Pancreas (tissue), 10 donors: ENCODE data around the gene RPN2. TPM values are rescaled to one million over a fixed set of nuclear protein-coding genes. Genes with fewer than 3 reads are reported as not detected.

Source experiments
- ATAC-seq, 4 donors: fragments of 200-7000 bp; cut with Tn5 transposase; one replicate each; pipeline versions ENCODE4 v1.8.0 to v1.9.1; 2020; ENCODE audit warnings: mild to moderate bottlenecking in 4 of 4, moderate library complexity in 4 of 4
- DNase-seq, 6 donors: peaks; one replicate each; pipeline ENCODE4 v3.0.0-alpha.2; 2020
- FAIRE-seq: peaks from 2 replicates; lab custom pipeline; 2012; peaks lifted over from hg19 to GRCh38; lab: Jason Lieb, UNC
- H3K27ac ChIP-seq, 4 donors: fragments of 200-600 bp; sonication (generic); 1 replicate in 3 of 4; 2 replicates in 1 of 4; pipeline versions ENCODE4 v1.5.0 to v1.8.0; 2020
- H3K27me3 ChIP-seq, 4 donors: fragments of 200-600 bp; one replicate each; pipeline ENCODE4 v1.8.0; 2021
- H3K36me3 ChIP-seq, 3 donors: fragments of 200-600 bp; sonication (generic) in 1 of 3; one replicate each; pipeline versions ENCODE4 v1.5.0 to v1.8.0; 2020 to 2021
- H3K4me1 ChIP-seq, 3 donors: fragments of 200-600 bp; one replicate each; pipeline ENCODE4 v1.8.0; 2021
- H3K4me3 ChIP-seq, 4 donors: fragments of 200-600 bp; sonication (generic) in 2 of 4; one replicate each; pipeline versions ENCODE4 v1.5.0 to v1.8.0; 2020 to 2021
- H3K9me3 ChIP-seq, 4 donors: fragments of 200-600 bp; one replicate each; pipeline ENCODE4 v1.8.0; 2021
- WGBS, 2 donors: extraction: QIAGEN DNeasy Blood & Tissue Kit; methylation state at CpG; one replicate each; pipeline ENCODE4 v1.1.7; 2013; 5-methylcytosine and 5-hydroxymethylcytosine counted together
- intact Hi-C, 3 donors: fragments of 100-400 bp; cut with DNase I; formaldehyde crosslinking; loops; one replicate each; pipeline versions ENCODE4 v1.11.1 to v1.14.2; 2022
- polyA plus RNA-seq, 2 donors: library from polyadenylated mRNA; stranded (reverse); fragments of 200-250 nt; gene quantifications; one replicate each; pipeline ENCODE4 v1.2.3, GENCODE V29; 2013
- total RNA-seq, 6 donors: library from RNA; stranded (reverse); fragmentation: NEBNext Ultra II Directional in 4 of 6; extraction: Animal tissue kit (Norgen Biotek cat#: 25700) in 4 of 6; gene quantifications; one replicate each; pipeline versions ENCODE4 v1.2.1 to v1.2.4, GENCODE V29; 2021 to 2023
- TF ChIP-seq, protein P1 (sequence below), 4 donors: fragments of 200-600 bp; sonication (generic) in 3 of 4; IDR thresholded peaks; one replicate each; pipeline versions ENCODE4 v1.5.0 to v1.8.0; 2021; ENCODE audit warnings: antibody characterized with exemption in 4 of 4
- donor health status: healthy with polysubstance abuse.
- donor health status: DM: no; HTN: no; CAD: no; lungs with moderate emphysema.
- donor health status: DM: no; HTN: no; CAD: no.
- donor health status: control.
- donor health status: control.
- donor health status: Bipolar disorder and iron deficiency.
- donor health status: DM: yes; HTN: yes; CAD: no.
- donor health status: DM: no; HTN: no; CAD: no.
- donor health status: DM: no; HTN: no; CAD: no.
- donor health status: DM: yes; HTN: yes; CAD: no.

Gene RPN2
- total and polyA plus RNA-seq, 8 donors, result 43.8 to 117 (median 80.9) TPM

DNA sequence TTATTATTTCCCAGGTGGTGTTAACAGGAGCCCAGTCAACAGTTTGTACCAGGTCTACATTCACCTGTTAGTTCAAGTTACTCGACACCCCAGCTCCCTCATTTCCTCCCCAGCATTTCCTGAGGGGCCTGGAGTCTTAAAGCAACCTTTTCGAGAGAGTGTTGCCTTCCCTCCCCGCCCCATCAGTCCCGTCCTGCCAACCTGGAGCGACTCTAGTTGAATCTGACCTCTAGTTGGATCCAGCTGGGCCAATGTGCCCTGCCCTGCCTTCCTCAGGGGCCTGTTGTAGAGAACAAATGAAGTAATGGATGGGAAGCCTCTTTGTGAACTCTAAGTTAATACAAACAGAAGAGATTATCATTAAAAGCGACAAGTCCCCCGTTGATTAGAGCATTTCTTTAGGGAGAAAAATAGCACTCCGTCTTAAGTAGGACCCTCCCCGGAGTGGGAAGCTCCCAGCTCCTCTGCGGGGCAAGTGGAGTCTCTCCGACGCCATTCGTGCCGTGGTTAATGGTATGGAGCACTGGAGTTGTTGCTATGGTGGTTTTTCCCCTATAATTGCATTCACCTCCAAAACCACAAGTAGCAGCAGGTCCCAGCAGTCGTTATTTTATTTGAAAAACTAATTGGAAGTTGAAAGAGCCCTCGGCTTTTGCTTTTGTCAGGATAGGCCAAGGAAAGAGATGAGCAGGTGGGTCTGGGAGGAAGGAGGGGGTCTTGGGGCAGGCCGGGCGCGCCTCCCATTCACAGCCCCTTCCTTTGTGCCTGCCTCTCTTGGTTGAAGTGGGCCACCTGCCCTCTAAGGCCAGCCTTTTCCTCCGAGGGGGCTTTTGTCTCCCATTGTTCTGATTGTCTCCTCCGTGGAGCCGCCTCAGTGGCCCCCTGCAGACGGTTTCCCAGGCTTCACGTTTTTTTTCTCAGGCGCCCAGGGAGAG, 66.4 kb downstream of the RPN2 start:
- intact Hi-C loops, result no loop called here
- 84 to 88% methylated on average over 25 of the region's 25 CpGs for WGBS, 2 donors
- Histone ChIP-seq H3K9me3 (no peaks in the 10 kb centered on the region), H3K27ac (no peak overlapping the region), H3K4me1 (no peaks in the 10 kb centered on the region), H3K36me3 (peaks cover 0 to 33% (median 5%) of the 10 kb centered on the region in 3 donors), H3K27me3 (no peaks in the 10 kb centered on the region), H3K4me3 (no peak overlapping the region)
- TF ChIP-seq, protein P1, sequence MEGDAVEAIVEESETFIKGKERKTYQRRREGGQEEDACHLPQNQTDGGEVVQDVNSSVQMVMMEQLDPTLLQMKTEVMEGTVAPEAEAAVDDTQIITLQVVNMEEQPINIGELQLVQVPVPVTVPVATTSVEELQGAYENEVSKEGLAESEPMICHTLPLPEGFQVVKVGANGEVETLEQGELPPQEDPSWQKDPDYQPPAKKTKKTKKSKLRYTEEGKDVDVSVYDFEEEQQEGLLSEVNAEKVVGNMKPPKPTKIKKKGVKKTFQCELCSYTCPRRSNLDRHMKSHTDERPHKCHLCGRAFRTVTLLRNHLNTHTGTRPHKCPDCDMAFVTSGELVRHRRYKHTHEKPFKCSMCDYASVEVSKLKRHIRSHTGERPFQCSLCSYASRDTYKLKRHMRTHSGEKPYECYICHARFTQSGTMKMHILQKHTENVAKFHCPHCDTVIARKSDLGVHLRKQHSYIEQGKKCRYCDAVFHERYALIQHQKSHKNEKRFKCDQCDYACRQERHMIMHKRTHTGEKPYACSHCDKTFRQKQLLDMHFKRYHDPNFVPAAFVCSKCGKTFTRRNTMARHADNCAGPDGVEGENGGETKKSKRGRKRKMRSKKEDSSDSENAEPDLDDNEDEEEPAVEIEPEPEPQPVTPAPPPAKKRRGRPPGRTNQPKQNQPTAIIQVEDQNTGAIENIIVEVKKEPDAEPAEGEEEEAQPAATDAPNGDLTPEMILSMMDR (IDR thresholded peaks at IDR 0.05), result no peak
- no peak for DNase-seq
- ATAC-seq, result no peak
- FAIRE-seq, result no peak

DNA sequence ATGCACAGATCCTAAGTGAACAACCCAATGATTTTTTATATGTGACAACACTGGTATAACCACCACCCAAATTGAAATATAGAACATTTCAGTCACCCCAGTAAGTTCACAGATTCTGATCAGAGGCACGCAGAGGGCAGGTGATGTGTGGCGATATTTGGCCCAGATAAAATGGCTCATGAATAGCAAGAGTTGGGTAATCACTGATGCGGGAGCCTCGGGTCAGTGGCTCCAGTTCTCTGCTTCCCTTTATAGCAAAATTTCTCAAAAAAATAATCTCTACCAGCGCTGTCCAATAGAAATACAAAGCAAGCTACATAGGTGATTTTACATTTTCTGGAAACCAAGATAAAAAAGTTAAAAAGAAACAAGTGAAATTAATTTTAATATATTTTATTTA, 67.6 kb downstream of the RPN2 start:
- ATAC-seq, result no peak
- WGBS, 2 donors, result 95 to 96% methylated on average over 5 of the region's 5 CpGs
- Histone ChIP-seq H3K27ac (no peak overlapping the region), H3K36me3 (peaks cover 0 to 20% (median 5%) of the 10 kb centered on the region in 3 donors), H3K9me3 (no peaks in the 10 kb centered on the region), H3K4me3 (no peak overlapping the region), H3K27me3 (no peaks in the 10 kb centered on the region), H3K4me1 (no peaks in the 10 kb centered on the region)
- intact Hi-C loops, result no loop called here
- FAIRE-seq, result no peak
- DNase-seq, result no peak
- TF ChIP-seq, protein P1 (IDR thresholded peaks at IDR 0.05), result no peak

DNA sequence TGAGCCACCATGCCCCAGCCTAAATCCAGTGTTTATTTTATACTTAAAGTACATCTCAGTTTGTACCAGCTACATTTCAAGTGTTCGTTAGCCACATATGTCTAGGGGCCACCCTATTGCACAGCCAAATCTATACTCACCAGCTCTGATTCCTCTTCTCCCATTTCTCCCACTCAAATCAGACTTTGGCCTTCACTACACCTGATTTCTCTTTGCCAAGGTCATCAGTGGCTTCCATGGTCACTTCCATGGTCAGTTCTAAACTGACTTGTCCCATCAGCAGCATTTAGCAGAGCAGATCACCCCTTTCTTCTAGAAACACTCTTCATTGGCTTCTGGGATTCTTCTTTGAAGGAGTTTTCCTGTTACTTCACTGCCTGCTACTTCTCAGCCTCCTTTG, 68.4 kb downstream of the RPN2 start:
- no peaks in the 10 kb centered on the region for H3K4me1 ChIP-seq
- H3K27ac ChIP-seq, result no peak overlapping the region
- no peak for DNase-seq
- peaks cover 0 to 12% (median 0%) of the 10 kb centered on the region in 3 donors for H3K36me3 ChIP-seq
- H3K4me3 ChIP-seq, result no peak overlapping the region
- ATAC-seq, result no peak
- no peaks in the 10 kb centered on the region for H3K27me3 ChIP-seq
- no peak for FAIRE-seq
- WGBS, 2 donors, result 95% methylated on average over 1 of the region's 1 CpG
- H3K9me3 ChIP-seq, result no peaks in the 10 kb centered on the region
- TF ChIP-seq, protein P1 (IDR thresholded peaks at IDR 0.05), result no peak
- intact Hi-C loops, result no loop called here

DNA sequence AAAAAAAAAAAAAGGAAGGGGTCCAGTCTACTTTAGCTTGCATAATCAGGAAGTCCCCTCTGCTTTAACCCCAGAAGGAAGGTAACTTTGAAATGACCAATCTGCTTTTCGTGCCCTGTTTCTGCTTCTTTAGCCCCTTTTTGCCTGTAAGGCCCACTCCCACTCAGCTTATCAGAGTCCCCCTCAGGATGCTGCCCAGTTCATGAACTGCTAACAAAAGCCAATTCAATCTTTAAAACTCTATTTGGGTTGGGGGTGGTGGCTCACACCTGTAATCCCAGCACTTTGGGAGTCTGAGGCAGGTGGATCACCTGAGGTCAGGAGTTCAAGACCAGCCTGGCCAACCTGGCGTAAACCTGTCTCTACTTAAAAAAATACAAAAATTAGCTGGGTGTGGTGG, 70.2 kb downstream of the RPN2 start:
- H3K27me3 ChIP-seq, result no peaks in the 10 kb centered on the region
- intact Hi-C loops, result no loop called here
- no peak for DNase-seq
- no peaks in the 10 kb centered on the region for H3K9me3 ChIP-seq
- no peaks in the 10 kb centered on the region for H3K36me3 ChIP-seq
- no peak overlapping the region for H3K4me3 ChIP-seq
- TF ChIP-seq, protein P1 (IDR thresholded peaks at IDR 0.05), result no peak
- ATAC-seq, result no peak
- FAIRE-seq, result no peak
- H3K4me1 ChIP-seq, result no peaks in the 10 kb centered on the region
- WGBS, 2 donors, result 95 to 100% methylated on average over 2 of the region's 2 CpGs
- no peak overlapping the region for H3K27ac ChIP-seq
